GM12875 (cell line): ENCODE results near the gene ADAR.

Experiments
- H3K4me3 ChIP-seq: one replicate; pipeline ENCODE4 v1.5.1; 2011; ENCODE audit warnings: low read depth, low read length, control low read depth
- TF ChIP-seq, protein P1 (sequence below): IDR thresholded peaks from 2 replicates; pipeline ENCODE4 v1.5.1; 2011; ENCODE audit warnings: low read depth, mild to moderate bottlenecking, control low read depth, inconsistent platforms, low read length, moderate library complexity, borderline replicate concordance; ENCODE audit not compliant: insufficient read depth

ADAR gene

GRCh38 chr1:154549202-154549770 is 58.7 kb downstream of the ADAR start:
- TF ChIP-seq, protein P1, sequence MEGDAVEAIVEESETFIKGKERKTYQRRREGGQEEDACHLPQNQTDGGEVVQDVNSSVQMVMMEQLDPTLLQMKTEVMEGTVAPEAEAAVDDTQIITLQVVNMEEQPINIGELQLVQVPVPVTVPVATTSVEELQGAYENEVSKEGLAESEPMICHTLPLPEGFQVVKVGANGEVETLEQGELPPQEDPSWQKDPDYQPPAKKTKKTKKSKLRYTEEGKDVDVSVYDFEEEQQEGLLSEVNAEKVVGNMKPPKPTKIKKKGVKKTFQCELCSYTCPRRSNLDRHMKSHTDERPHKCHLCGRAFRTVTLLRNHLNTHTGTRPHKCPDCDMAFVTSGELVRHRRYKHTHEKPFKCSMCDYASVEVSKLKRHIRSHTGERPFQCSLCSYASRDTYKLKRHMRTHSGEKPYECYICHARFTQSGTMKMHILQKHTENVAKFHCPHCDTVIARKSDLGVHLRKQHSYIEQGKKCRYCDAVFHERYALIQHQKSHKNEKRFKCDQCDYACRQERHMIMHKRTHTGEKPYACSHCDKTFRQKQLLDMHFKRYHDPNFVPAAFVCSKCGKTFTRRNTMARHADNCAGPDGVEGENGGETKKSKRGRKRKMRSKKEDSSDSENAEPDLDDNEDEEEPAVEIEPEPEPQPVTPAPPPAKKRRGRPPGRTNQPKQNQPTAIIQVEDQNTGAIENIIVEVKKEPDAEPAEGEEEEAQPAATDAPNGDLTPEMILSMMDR = no peak
- H3K4me3 ChIP-seq = no peak overlapping the region

- TF ChIP-seq, protein P1 = no peak
- H3K4me3 ChIP-seq = no peak overlapping the region
These were observed 60.0 kb downstream of the ADAR start for GRCh38 chr1:154548028-154548427.

GRCh38 chr1:154547105-154547732 is 60.8 kb downstream of the ADAR start:
- no peak overlapping the region for H3K4me3 ChIP-seq
- TF ChIP-seq, protein P1 = no peak

- TF ChIP-seq, protein P1 = peak; percentile 83
- no peak overlapping the region for H3K4me3 ChIP-seq
These were observed 61.5 kb downstream of the ADAR start for GRCh38 chr1:154546264-154547063.

DNA sequence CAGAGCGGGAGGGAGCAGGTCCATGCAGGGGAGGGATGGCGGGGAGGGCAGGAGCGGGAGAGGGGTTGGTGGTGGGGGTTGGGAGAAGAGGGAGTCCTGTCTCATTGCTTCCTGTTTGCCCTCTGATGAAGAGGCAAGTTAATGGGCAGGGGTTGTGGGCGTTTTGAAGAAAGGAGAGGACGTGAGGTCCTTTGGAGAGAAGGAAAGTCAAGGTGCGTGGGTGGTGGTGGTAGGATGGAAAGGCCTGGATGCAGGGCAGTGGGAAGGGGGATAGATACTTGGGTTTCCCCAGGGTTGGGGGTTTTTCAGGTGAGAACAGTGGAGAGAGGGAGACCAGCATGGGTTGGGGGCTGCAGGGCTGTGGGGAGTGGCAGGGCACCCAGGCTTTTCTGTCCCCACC is 66.8 kb downstream of the ADAR start:
- TF ChIP-seq, protein P1 = no peak
- no peak overlapping the region for H3K4me3 ChIP-seq

DNA sequence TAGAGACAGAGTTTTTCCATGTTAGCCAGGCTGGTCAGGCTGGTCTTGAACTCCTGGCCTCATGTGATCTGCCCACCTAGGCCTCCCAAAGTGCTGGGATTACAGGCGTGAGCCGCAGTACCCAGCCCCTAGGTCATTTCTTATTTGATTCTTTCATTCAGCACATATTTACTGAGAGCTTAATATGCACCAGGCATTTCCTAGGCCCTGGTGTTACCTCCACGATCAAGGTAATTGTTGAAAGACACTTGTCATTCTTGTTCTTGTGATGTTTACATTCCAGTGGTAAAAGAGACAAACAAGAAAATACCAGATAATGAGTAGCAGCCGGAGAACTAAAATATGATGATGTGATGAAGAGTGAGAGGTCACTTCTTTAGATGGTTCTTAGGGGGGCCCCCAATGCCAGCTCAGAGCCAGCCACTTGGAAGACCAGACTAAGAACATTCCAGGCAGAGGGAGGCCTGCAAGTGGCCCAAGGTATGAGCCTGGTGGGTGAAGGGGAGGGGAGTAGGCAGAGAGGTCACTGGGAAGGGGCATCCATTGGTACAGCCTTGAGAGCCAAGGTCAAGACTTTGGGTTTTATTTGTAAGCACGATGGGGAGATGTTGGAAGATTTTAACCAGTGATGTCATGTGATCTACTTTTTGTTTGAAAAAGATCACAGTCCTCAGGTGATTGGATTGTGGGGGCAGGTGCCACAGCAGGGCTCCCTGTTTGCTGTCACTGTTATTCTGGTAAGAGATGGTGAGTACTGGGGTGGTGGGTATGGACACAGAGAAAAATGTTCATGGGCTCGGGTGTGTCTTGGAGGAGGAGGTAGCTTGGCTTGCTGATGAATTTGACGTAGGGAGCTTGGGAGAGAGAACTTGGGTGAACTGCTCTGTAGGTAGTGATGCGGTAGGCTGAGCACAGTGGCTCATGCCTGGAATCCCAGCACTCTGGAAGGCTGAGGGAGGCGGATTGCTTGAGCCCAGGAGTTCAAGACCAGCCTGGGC is 68.2 kb downstream of the ADAR start:
- H3K4me3 ChIP-seq = no peak overlapping the region
- TF ChIP-seq, protein P1 = no peak
